ENCODE measurements around the gene HEXD.

Gene HEXD

DNA sequence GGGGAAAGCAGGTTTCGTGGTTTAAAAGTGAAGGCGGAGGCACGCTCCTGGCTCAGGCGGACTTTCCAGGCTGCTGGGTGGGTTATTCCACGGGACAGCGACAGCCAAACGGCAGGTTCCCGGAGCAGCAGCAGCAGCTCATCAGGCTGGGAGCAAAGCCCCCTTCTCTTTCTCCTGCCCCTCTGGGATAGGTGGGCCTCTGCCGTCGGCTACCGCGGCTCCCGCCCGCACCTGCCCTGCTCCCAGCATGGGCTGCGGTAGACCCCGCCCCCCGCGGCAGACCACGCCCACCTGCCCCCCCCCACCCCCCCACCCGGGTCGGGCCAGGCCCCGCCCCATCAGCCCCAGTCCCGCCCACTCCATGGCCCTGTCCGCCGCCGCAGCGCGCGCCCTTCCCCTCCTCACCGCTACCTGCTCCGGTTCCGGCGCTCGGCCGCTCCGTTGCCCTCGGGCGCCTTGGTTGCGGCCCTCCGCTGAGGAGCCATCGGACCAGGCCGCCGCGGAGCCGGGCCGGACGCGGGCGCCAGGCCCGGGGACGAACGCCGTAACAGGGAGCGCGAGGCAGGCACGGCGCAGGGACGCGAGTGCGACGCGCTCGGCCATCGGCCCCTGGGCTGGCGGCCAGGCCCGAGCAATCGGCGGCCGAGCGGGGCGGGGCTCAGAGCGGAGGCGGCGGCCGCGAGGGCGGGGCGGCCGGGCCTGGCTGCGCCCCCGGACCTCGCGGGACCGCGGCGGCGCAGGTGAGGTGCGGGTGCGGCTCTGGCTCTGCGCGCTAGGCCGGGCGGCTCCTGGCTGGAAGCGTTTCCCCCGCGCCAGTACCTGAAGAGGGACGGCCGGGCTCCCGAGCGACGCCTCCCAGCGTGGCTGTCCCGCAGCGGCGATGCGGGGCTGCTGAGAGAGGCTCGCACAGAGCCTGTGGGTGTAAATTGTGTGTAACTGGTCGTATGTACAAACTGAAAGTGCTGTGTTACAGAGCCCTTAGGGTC, at the start of gene HEXD, which contains the start of gene OGFOD3:
Gene HEXD, plus strand, starts transcription at position 347 of the 986 bp plus-strand sequence. CDS start 1,453 bp downstream, outside the sequence.
Gene OGFOD3, minus strand, starts transcription at position 586 of the 986 bp plus-strand sequence. Its CDS starts 101 bp downstream, at position 485.
- H3K9me3 Mint-ChIP-seq = peaks cover 17% of the 10 kb centered on the region
- H3K4me3 Mint-ChIP-seq = peak within 1 kb of the TSS; percentile 78 to 88 (median 87)
- H3K27me3 Mint-ChIP-seq (ENCODE audit: low read depth) = no peaks in the 10 kb centered on the region
- H3K4me1 Mint-ChIP-seq = peaks cover 11% of the 10 kb centered on the region
- H3K27ac Mint-ChIP-seq = peak within 1 kb of the TSS in 2 of 3 experiments; percentile 65 to 74
- H3K36me3 Mint-ChIP-seq (ENCODE audit: low read depth) = peaks cover 39% of the 10 kb centered on the region
- TF ChIP-seq, protein P1, sequence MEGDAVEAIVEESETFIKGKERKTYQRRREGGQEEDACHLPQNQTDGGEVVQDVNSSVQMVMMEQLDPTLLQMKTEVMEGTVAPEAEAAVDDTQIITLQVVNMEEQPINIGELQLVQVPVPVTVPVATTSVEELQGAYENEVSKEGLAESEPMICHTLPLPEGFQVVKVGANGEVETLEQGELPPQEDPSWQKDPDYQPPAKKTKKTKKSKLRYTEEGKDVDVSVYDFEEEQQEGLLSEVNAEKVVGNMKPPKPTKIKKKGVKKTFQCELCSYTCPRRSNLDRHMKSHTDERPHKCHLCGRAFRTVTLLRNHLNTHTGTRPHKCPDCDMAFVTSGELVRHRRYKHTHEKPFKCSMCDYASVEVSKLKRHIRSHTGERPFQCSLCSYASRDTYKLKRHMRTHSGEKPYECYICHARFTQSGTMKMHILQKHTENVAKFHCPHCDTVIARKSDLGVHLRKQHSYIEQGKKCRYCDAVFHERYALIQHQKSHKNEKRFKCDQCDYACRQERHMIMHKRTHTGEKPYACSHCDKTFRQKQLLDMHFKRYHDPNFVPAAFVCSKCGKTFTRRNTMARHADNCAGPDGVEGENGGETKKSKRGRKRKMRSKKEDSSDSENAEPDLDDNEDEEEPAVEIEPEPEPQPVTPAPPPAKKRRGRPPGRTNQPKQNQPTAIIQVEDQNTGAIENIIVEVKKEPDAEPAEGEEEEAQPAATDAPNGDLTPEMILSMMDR (IDR thresholded peaks at IDR 0.05; ENCODE audit: unreplicated experiment in 3 of 3) = no peak

DNA sequence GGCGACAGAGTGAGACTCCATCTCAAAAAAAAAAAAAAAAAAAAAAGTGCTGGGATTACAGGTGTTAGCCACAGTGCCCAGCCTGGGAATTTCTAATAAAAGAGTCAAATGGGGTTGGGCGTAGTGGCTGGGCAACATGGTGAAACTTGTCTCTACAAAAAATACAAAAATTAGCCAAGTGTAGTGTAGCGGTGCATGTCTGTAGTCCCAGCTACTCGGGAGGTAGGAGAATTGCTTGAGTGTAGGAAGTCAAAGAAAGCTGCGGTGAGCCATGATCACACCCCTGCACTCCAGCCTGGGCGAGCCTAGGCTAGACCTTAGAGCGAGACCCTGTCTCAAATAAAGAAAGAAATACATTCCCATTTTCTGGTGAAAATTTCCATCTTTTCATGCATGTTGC, 48.9 kb upstream of the HEXD start:
- Mint-ChIP-seq H3K27me3 (ENCODE audit: low read depth) (peaks cover 32% of the 10 kb centered on the region), H3K36me3 (ENCODE audit: low read depth) (no peaks in the 10 kb centered on the region), H3K9me3 (no peaks in the 10 kb centered on the region), H3K27ac (no peak overlapping the region), H3K4me3 (no peak overlapping the region), H3K4me1 (peaks cover 53% of the 10 kb centered on the region)
- TF ChIP-seq, protein P1 (IDR thresholded peaks at IDR 0.05; ENCODE audit: unreplicated experiment in 3 of 3) = no peak

DNA sequence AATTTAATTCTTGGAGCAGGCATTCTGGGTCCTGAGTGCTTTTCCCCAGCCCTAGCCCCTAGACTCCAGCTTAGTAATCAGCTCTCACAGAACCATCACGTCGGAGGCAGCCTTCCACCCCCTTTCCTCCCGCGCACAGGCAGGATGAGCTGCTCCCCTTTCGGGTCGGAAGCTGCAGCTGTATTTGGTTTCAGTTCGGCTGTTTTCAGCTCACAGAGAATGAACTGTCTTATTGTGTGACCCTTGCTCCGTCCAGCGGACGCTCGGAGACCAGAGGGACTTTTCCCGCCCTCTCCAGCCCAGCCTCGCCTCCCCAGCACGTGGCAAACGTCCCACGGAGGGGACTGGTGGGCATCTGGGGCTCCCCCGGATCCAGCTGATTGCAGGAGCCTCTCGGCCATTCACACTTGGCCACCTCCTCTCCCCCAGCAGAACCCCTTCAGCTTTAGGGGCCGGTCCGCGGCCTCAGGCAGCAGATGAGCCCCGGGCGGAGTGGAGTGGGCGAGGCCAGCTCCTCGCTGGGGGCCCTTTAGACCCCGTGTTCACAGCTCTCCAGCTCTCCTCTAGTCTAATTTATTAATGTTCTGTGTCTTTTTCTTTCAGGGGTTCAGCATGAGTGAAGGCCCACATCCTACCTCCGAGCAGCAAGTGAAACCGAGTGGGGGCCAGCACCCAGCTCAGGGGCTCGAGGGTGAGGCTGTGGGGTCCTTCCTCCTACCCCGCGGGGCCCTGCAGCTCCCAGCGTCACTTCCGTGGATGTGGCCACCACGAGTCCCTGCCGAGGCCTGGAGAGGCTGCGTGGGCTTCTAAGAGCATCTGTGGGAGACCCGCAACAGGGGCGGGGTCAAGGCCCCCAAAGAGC, 47.4 kb upstream of the HEXD start:
- TF ChIP-seq, protein P1 (IDR thresholded peaks at IDR 0.05; ENCODE audit: unreplicated experiment in 3 of 3) = no peak
- H3K4me1 Mint-ChIP-seq = peaks cover 44% of the 10 kb centered on the region
- peaks cover 32% of the 10 kb centered on the region for H3K27me3 Mint-ChIP-seq (ENCODE audit: low read depth)
- H3K27ac Mint-ChIP-seq = peak overlapping the region in 2 of 3 experiments; percentile 65 to 75
- no peaks in the 10 kb centered on the region for H3K9me3 Mint-ChIP-seq
- peak overlapping the region; percentile 70 to 79 (median 73) for H3K4me3 Mint-ChIP-seq
- no peaks in the 10 kb centered on the region for H3K36me3 Mint-ChIP-seq (ENCODE audit: low read depth)

DNA sequence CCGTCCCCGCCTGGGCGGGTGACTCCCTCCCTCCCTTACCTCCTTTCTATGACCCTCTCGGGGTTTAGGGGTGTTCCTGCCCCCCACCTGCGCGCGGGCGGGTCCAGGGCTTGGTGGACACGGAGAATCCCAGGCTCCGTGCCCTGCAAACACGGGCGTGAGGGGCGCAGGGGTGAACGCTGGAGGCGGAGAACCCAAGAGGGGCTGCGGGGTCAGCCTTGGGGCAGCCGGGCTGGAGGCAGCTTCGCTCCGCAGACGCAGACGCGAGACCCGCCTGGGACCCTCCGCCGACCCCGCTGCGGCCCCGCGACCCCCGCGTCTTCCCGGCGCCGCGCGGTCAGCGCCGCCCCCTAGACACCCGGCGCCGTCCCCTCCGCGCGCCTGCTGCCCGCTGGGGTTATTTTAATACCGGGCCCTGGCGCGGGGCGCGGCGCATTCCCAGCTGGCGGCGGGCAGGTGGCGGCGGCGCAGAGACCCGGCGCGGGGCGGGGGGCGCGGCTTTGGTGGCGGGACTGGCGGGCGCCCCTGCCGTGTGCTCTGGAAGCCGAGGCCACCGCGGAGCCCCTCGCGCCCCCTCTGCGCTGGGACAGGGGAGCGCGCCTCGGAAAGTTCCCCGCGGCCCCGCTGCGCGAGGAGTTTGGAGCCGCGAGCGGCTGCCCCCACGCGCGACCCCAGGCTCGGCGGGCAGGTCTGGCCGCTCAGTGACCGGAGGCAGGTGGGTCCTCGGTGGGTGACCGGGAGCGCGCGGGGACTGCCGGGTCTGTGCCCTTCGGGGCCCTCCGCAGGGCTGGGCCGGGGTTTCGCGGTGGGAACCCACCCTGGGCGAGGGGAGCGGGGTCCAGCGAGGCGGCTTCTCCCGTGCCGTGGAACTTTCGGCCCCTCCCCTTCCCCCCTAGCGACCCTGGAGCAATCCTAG, 46.6 kb upstream of the HEXD start, which contains the start of gene UTS2R:
Gene UTS2R, plus strand, starts transcription at position 433 of the 916 bp plus-strand sequence. CDS start 2,560 bp downstream, outside the sequence.
- H3K4me1 Mint-ChIP-seq = peaks cover 42% of the 10 kb centered on the region
- H3K9me3 Mint-ChIP-seq = no peaks in the 10 kb centered on the region
- H3K27ac Mint-ChIP-seq = peak within 1 kb of the TSS; percentile 61 to 75 (median 66)
- peak within 1 kb of the TSS; percentile 81 to 90 (median 84) for H3K4me3 Mint-ChIP-seq
- TF ChIP-seq, protein P1 (IDR thresholded peaks at IDR 0.05; ENCODE audit: unreplicated experiment in 3 of 3) = no peak
- no peaks in the 10 kb centered on the region for H3K36me3 Mint-ChIP-seq (ENCODE audit: low read depth)
- H3K27me3 Mint-ChIP-seq (ENCODE audit: low read depth) = peaks cover 32% of the 10 kb centered on the region
